Activated CD8-positive, alpha-beta T cell treated with anti-CD3 and anti-CD28 coated beads for 36 hours (primary cell): ENCODE data around the gene DCAF10. TPM values are rescaled to one million over a fixed set of nuclear protein-coding genes. Genes with fewer than 3 reads are reported as not detected.

Experiments
- ATAC-seq: fragments of 200-7000 bp; cut with Tn5 transposase; one replicate; pipeline ENCODE4 v1.10.0; 2021; ENCODE audit warnings: mild to moderate bottlenecking, moderate library complexity
- CTCF ChIA-PET: fragments of 350-600 bp; sonication (Branson Sonifier 250); formaldehyde crosslinking; loops from one replicate; lab custom pipeline; 2021; ENCODE audit warnings: antibody characterized with exemption; lab: Charles Lee
- POLR2A ChIA-PET: fragments of 350-600 bp; sonication (Branson Sonifier 250); formaldehyde crosslinking; loops from one replicate; lab custom pipeline; 2021; ENCODE audit warnings: antibody characterized with exemption; lab: Charles Lee
- DNase-seq: peaks from one replicate; pipeline ENCODE4 v3.0.0-alpha.2; 2020
- H3K27ac Mint-ChIP-seq: one replicate; pipeline ENCODE4 v1.8.0; 2021; ENCODE audit warnings: mild to moderate bottlenecking, mixed read lengths
- H3K27me3 Mint-ChIP-seq: one replicate; pipeline ENCODE4 v1.8.0; 2021; ENCODE audit warnings: mixed read lengths
- H3K36me3 Mint-ChIP-seq: one replicate; pipeline ENCODE4 v1.8.0; 2021; ENCODE audit warnings: low read depth, mixed read lengths
- H3K4me1 Mint-ChIP-seq: one replicate; pipeline ENCODE4 v1.8.0; 2021; ENCODE audit warnings: low read depth, mixed read lengths
- H3K4me3 Mint-ChIP-seq: one replicate; pipeline ENCODE4 v1.8.0; 2021; ENCODE audit warnings: mild to moderate bottlenecking, moderate library complexity, mixed read lengths
- H3K9me3 Mint-ChIP-seq: one replicate; pipeline ENCODE4 v1.8.0; 2021; ENCODE audit warnings: mixed read lengths
- CTCF ChIP-seq: fragments of 200-600 bp; IDR thresholded peaks from one replicate; pipeline ENCODE4 v1.8.0; 2022; ENCODE audit warnings: antibody characterized with exemption, mild to moderate bottlenecking
- intact Hi-C: fragments of 100-400 bp; cut with micrococcal nuclease; formaldehyde crosslinking; loops from one replicate; pipeline ENCODE4 v1.10.0; 2022
- total RNA-seq, 2 experiments: library from RNA; stranded (reverse); gene quantifications; one replicate each; pipeline ENCODE4 v1.2.3, GENCODE V29; 2021

Gene DCAF10
- total RNA-seq, 2 experiments from 2014 or later, result 14.7 to 15.2 TPM

- peaks cover 63% of the 10 kb centered on the region for H3K36me3 Mint-ChIP-seq
- intact Hi-C loops, result no loop called here
- CTCF ChIA-PET, result interaction anchor here (0.6 to 1.3 kb wide), 3 partner anchors 9 to 357 kb away, joined by 3 to 4 read pairs (median 3); no protein-coding TSS in a partner anchor
- H3K4me1 Mint-ChIP-seq, result peaks cover 31% of the 10 kb centered on the region
- DNase-seq (no peak), ATAC-seq (no peak)
- no peak for TF ChIP-seq CTCF
- H3K4me3 Mint-ChIP-seq, result no peak overlapping the region
- no peaks in the 10 kb centered on the region for H3K27me3 Mint-ChIP-seq
- peak overlapping the region; percentile 60 for H3K27ac Mint-ChIP-seq
- POLR2A ChIA-PET, result interaction anchor here (0.8 to 1.4 kb wide), 4 partner anchors 10 to 125 kb away, joined by 3 to 4 read pairs (median 4); no protein-coding TSS in a partner anchor
- H3K9me3 Mint-ChIP-seq, result no peaks in the 10 kb centered on the region
These were observed 22.1 kb upstream of the DCAF10 start for GRCh38 chr9:37778534-37778933.

DNA sequence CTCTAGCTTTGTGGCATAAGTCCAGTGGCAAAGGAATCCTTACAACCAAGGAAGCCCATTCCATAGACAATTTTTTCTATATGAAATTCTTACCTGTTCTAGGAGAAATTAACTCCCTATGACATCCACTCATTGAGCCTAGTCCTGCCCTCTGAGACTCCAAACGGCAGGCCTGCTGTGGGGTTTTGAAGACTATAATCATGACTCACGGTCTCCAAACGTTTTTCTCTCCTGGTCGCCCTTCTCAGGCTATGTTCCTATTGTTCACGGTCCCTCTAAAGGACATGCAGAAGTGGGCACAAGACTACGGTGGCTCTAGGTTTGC is 16.3 kb upstream of the DCAF10 start:
- Mint-ChIP-seq H3K4me3 (peak overlapping the region; percentile 98), H3K27me3 (peaks cover 2% of the 10 kb centered on the region), H3K4me1 (peaks cover 35% of the 10 kb centered on the region), H3K9me3 (no peaks in the 10 kb centered on the region), H3K36me3 (peaks cover 46% of the 10 kb centered on the region), H3K27ac (peak overlapping the region; percentile 97)
- ChIA-PET CTCF (interaction anchor here (1.4 to 1.5 kb wide), 2 partner anchors 10 to 35 kb away, joined by 3 to 5 read pairs; no protein-coding TSS in a partner anchor), POLR2A (interaction anchor here (0.8 to 3.5 kb wide), 10 partner anchors 13 to 192 kb away, joined by 3 to 29 read pairs (median 4); partner anchors contain the start of genes DCAF10, TOMM5 and TRMT10B)
- no peak for TF ChIP-seq CTCF
- intact Hi-C loops, result no loop called here
- DNase-seq (no peak), ATAC-seq (peak; percentile 8)

GRCh38 chr9:37784616-37785483 is 15.7 kb upstream of the DCAF10 start, which contains the start of gene EXOSC3:
TSS of gene EXOSC3 (minus strand) at chr9:37785064. CDS start at chr9:37785044, 20 bp downstream.
- no peaks in the 10 kb centered on the region for H3K9me3 Mint-ChIP-seq
- peaks cover 2% of the 10 kb centered on the region for H3K27me3 Mint-ChIP-seq
- H3K4me1 Mint-ChIP-seq, result peaks cover 35% of the 10 kb centered on the region
- peak within 1 kb of the TSS; percentile 98 for H3K4me3 Mint-ChIP-seq
- no peak for TF ChIP-seq CTCF
- DNase-seq (peak; percentile 92), ATAC-seq (peak; percentile 88)
- ChIA-PET CTCF (interaction anchor here (0.8 to 1.5 kb wide), 7 partner anchors 11 to 193 kb away, joined by 3 to 5 read pairs (median 3); partner anchors contain the start of genes DCAF10 and TOMM5), POLR2A (interaction anchor here (0.8 to 3.5 kb wide), 16 partner anchors 9 to 318 kb away, joined by 3 to 29 read pairs (median 4); partner anchors contain the start of genes DCAF10, POLR1E, TOMM5 and TRMT10B)
- H3K27ac Mint-ChIP-seq, result peak within 1 kb of the TSS; percentile 97
- intact Hi-C loops, result no loop called here
- H3K36me3 Mint-ChIP-seq, result peaks cover 43% of the 10 kb centered on the region

DNA sequence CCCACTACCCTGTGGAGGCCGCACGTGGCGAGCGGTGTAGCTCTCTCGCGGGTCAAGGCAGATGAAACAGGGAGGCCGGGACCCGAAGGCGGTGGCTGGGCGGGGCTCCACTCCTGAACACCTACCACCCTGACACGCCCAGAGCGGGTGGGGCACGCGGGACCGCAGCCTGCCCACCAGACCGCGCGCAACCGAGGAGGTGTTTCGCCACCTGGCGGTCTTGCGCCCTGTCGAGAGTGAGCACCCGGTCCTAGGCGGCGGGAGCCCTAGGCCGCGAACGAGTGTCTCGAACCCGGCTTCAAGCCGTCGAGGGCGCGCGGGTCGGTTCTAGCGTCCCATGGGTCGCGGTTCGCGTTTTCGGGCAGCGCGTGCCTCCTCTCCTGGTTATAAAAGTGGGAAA is 13.5 kb upstream of the DCAF10 start:
- Mint-ChIP-seq H3K4me3 (no peak overlapping the region), H3K4me1 (peaks cover 26% of the 10 kb centered on the region), H3K9me3 (peaks cover 4% of the 10 kb centered on the region), H3K27ac (no peak overlapping the region), H3K36me3 (peaks cover 28% of the 10 kb centered on the region), H3K27me3 (peaks cover 2% of the 10 kb centered on the region)
- DNase-seq (no peak), ATAC-seq (no peak)
- ChIA-PET POLR2A (interaction anchor here (0.9 to 1.0 kb wide), 2 partner anchors 8 to 20 kb away, joined by 3 read pairs; no protein-coding TSS in a partner anchor), CTCF (no interaction called here)
- no peak for TF ChIP-seq CTCF
- intact Hi-C loops, result no loop called here
